Naive thymus-derived CD8-positive, alpha-beta T cell (primary cell): Measurements from ENCODE around the gene CORO7. TPM values are rescaled to one million over a fixed set of nuclear protein-coding genes. Genes with fewer than 3 reads are reported as not detected.
A peak's percentile ranks its signal among the peaks of the same experiment; 100 is the strongest.

ENCODE experiments used
- ATAC-seq, 2 donors: fragments of 150-1000 bp; cut with Tn5 transposase in 1 of 2; sonication (Bioruptor Pico), chemical (Tn5 transposase) in 1 of 2; 1 replicate in 1 of 2; 2 replicates in 1 of 2; pipeline ENCODE4 v1.10.0; 2021; ENCODE audit warnings: mild to moderate bottlenecking in 2 of 2, moderate library complexity in 2 of 2
- POLR2A ChIA-PET: fragments of 350-600 bp; sonication (Branson Sonifier 250); formaldehyde crosslinking; loops from one replicate; lab custom pipeline; 2021; ENCODE audit warnings: antibody characterized with exemption; lab: Charles Lee
- DNase-seq, 10 donors: peaks; one replicate each; pipeline versions ENCODE4 v3.0.0 to v3.0.0-alpha.2; 2020 to 2022
- H3K27ac Mint-ChIP-seq, 10 donors: one replicate each; pipeline ENCODE4 v1.8.0; 2020 to 2022; ENCODE audit warnings: mild to moderate bottlenecking in 10 of 10, mixed read lengths in 10 of 10, moderate library complexity in 4 of 10, inconsistent platforms in 1 of 10
- H3K27me3 Mint-ChIP-seq, 5 donors: one replicate each; pipeline ENCODE4 v1.8.0; 2021 to 2022; ENCODE audit warnings: mixed read lengths in 5 of 5
- H3K36me3 Mint-ChIP-seq, 3 donors: one replicate each; pipeline ENCODE4 v1.8.0; 2020 to 2022; ENCODE audit warnings: mixed read lengths in 3 of 3, mild to moderate bottlenecking in 2 of 3, inconsistent platforms in 1 of 3
- H3K4me1 Mint-ChIP-seq, 4 donors: one replicate each; pipeline ENCODE4 v1.8.0; 2021 to 2022; ENCODE audit warnings: mixed read lengths in 4 of 4
- H3K4me3 Mint-ChIP-seq, 10 donors: one replicate each; pipeline ENCODE4 v1.8.0; 2020 to 2022; ENCODE audit warnings: mild to moderate bottlenecking in 10 of 10, mixed read lengths in 10 of 10, moderate library complexity in 6 of 10, inconsistent platforms in 1 of 10
- H3K9me3 Mint-ChIP-seq, 9 donors: one replicate each; pipeline ENCODE4 v1.8.0; 2020 to 2022; ENCODE audit warnings: mixed read lengths in 9 of 9, mild to moderate bottlenecking in 3 of 9, inconsistent platforms in 1 of 9, moderate library complexity in 1 of 9
- polyA plus RNA-seq, 3 donors: library from polyadenylated mRNA; unstranded; fragments of 300-500 nt; fragmentation: Illumina TruSeq; gene quantifications; one replicate each; pipeline ENCODE4 v1.2.3, GENCODE V29; 2021
- total RNA-seq, 8 experiments: library from RNA in 2 of 8; stranded (reverse) in 2 of 8; gene quantifications; one replicate each; pipeline ENCODE4 v1.2.3 and lab custom pipeline; 2021 to 2026

The CORO7 gene
- total and polyA plus RNA-seq, 5 experiments from 2014 or later, result 44.6 to 169 (median 79.9) TPM

DNA sequence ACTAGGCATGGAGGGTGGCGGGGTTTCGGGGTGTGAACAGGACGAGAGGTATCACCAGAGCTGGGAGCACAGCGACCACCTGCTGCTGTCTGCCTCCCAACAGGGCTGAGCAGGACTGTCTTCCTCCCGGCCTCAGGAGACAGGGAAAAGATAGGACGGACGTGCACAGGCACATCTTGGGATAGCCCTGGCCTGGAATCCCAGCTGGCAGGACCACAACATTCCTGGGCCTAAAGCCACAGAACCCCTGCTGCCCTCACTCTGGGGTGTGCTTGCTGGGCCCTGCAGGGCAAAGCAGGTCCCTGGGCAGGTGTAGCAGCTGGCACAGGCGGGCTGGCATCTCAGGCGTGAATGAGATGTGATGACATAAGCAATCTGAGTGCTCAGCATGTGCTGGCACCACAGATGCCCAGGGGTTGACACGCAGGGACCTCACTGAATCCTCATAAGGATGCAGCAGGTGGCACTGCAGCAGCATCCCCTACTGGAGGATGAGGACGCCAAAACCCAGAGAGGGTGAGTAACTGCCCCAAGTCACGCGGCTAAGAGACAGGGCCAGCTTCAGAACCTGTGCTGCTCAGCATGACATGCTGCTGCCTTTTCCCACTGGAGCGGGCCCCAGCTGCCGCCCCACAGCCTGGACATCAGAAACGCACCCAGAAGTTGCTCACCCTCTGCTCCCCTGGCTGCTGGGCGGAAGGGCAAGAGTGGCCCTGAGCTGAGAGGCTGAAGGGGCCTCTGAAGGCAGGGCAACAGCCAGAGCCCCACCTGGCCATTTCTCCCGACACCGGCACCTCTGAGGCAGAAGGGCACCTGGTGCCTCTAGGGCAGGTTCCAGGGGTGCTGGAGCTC is 7.1 kb downstream of the CORO7 start:
- H3K36me3 Mint-ChIP-seq, result peaks cover 0 to 80% (median 26%) of the 10 kb centered on the region in 3 donors
- ATAC-seq (no peak), DNase-seq (peak in 3 of 10 donors; percentile 19 to 30 (median 22))
- H3K27ac Mint-ChIP-seq, result peak overlapping the region in 5 of 10 donors; percentile 21 to 76 (median 36)
- peaks cover 0 to 3% (median 0%) of the 10 kb centered on the region in 5 donors for H3K27me3 Mint-ChIP-seq
- POLR2A ChIA-PET, result interaction anchor here (0.7 to 0.9 kb wide), 2 partner anchors 16 to 58 kb away, joined by 3 read pairs; partner anchors contain the start of gene PAM16
- H3K4me3 Mint-ChIP-seq, result peak overlapping the region in 1 of 10 donors; percentile 20
- H3K9me3 Mint-ChIP-seq, result peaks cover 0 to 1% (median 0%) of the 10 kb centered on the region in 9 donors
- H3K4me1 Mint-ChIP-seq, result peaks cover 20 to 59% (median 31%) of the 10 kb centered on the region in 4 donors

DNA sequence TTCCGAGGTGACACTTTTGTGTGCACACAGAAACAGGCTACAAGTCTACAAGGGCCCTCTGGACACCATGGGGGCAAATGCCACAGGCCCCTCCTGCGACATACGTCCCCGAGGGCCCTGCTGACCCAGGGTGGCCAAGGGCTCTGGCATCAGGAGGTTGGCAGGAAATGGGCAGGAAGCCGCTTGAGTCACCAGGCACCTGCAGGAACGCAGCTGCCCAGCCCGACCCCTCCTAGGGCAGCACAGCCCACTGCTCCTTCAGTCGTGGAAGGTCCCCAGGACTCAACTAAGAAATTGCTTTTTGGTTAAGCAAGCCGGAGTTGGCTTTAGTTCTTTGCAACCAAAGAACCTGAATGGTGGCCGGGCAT is 8.1 kb downstream of the CORO7 start:
- Mint-ChIP-seq H3K4me1 (peaks cover 21 to 53% (median 25%) of the 10 kb centered on the region in 4 donors), H3K27ac (peak overlapping the region in 2 of 10 donors; percentile 53 to 76), H3K9me3 (no peaks in the 10 kb centered on the region), H3K36me3 (peaks cover 0 to 86% (median 27%) of the 10 kb centered on the region in 3 donors), H3K27me3 (peaks cover 0 to 3% (median 0%) of the 10 kb centered on the region in 5 donors), H3K4me3 (no peak overlapping the region)
- peak in 1 of 10 donors; percentile 0 for DNase-seq
- POLR2A ChIA-PET, result no interaction called here
- ATAC-seq, result no peak

DNA sequence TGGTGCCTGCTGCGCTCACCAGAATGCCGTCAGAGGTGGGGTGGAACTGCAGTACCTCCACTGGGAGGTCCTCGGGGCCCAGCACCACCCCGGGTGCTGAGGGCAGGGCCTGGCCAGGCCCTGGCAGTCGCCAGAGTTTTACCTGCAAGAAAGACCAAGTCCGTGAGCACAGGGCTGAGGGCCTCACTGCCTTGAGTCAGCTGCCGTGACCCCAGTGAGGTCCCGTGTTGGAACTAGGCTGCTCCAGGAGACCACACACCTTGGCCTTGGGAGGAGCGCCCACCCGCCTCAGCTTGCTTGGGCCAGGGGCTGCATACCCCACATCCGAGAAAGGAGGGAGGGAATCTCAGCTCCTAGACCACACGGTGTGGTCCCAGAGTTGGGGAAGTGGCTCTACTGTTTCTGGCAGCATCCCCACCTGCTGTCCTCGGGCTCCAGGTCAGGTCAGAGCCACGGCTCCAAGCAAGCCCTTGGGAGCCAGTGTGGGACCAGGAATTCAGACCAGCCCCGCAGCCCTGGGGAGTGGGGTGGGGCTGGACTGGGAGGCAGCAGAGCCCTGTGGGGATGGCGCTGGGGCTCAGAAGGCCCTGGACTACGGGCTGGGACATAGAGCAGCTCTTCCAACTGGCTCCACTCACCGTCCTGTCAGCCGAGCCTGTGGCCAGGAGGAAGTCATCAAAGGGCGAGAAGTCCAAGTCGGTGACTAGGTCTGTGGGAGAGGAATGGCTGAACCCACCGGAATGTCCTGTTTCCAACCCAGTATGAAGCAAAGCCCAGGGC is 8.7 kb downstream of the CORO7 start:
- Mint-ChIP-seq H3K4me1 (peaks cover 21 to 51% (median 24%) of the 10 kb centered on the region in 4 donors), H3K27me3 (peaks cover 0 to 3% (median 0%) of the 10 kb centered on the region in 5 donors), H3K4me3 (peak overlapping the region in 1 of 10 donors; percentile 48), H3K36me3 (peaks cover 0 to 85% (median 27%) of the 10 kb centered on the region in 3 donors), H3K9me3 (no peaks in the 10 kb centered on the region), H3K27ac (peak overlapping the region in 2 of 10 donors; percentile 53 to 97)
- POLR2A ChIA-PET, result no interaction called here
- DNase-seq, result peak in 1 of 10 donors; percentile 3
- no peak for ATAC-seq

GRCh38 chr16:4404967-4405696 is 11.3 kb downstream of the CORO7 start:
- H3K27me3 Mint-ChIP-seq, result peaks cover 0 to 3% (median 0%) of the 10 kb centered on the region in 5 donors
- H3K27ac Mint-ChIP-seq, result peak overlapping the region in 4 of 10 donors; percentile 69 to 97 (median 88)
- H3K4me3 Mint-ChIP-seq, result peak overlapping the region in 5 of 10 donors; percentile 8 to 81 (median 54)
- ATAC-seq, result peak in 1 of 2 donors; percentile 2
- peaks cover 10 to 52% (median 21%) of the 10 kb centered on the region in 4 donors for H3K4me1 Mint-ChIP-seq
- H3K36me3 Mint-ChIP-seq, result peaks cover 0 to 83% (median 17%) of the 10 kb centered on the region in 3 donors
- no peaks in the 10 kb centered on the region for H3K9me3 Mint-ChIP-seq
- POLR2A ChIA-PET, result interaction anchor here (1.2 to 2.0 kb wide), 2 partner anchors 10 kb away, joined by 4 to 10 read pairs; no protein-coding TSS in a partner anchor
- peak in 5 of 10 donors; percentile 18 to 54 (median 25) for DNase-seq

- DNase-seq, result peak in 7 of 10 donors; percentile 30 to 64 (median 51)
- H3K4me1 Mint-ChIP-seq, result peaks cover 16 to 51% (median 26%) of the 10 kb centered on the region in 4 donors
- POLR2A ChIA-PET, result interaction anchor here (0.8 to 2.0 kb wide), 2 partner anchors 10 to 25 kb away, joined by 5 to 10 read pairs; no protein-coding TSS in a partner anchor
- H3K27ac Mint-ChIP-seq, result peak overlapping the region; percentile 22 to 97 (median 67)
- peak; percentile 9 to 40 for ATAC-seq
- peaks cover 0 to 83% (median 17%) of the 10 kb centered on the region in 3 donors for H3K36me3 Mint-ChIP-seq
- H3K27me3 Mint-ChIP-seq, result peaks cover 0 to 3% (median 0%) of the 10 kb centered on the region in 5 donors
- peak overlapping the region in 4 of 10 donors; percentile 40 to 81 (median 56) for H3K4me3 Mint-ChIP-seq
- no peaks in the 10 kb centered on the region for H3K9me3 Mint-ChIP-seq
These were observed 12.0 kb downstream of the CORO7 start for GRCh38 chr16:4404247-4404966.

- Mint-ChIP-seq H3K27me3 (peaks cover 0 to 3% (median 0%) of the 10 kb centered on the region in 5 donors), H3K36me3 (peaks cover 0 to 83% (median 17%) of the 10 kb centered on the region in 3 donors), H3K27ac (peak overlapping the region in 5 of 10 donors; percentile 41 to 97 (median 61)), H3K9me3 (no peaks in the 10 kb centered on the region), H3K4me1 (peaks cover 19 to 47% (median 30%) of the 10 kb centered on the region in 4 donors), H3K4me3 (peak overlapping the region in 3 of 10 donors; percentile 24 to 41 (median 33))
- ATAC-seq (peak; percentile 0 to 4), DNase-seq (peak in 3 of 10 donors; percentile 15 to 23 (median 21))
- POLR2A ChIA-PET, result interaction anchor here (0.6 to 2.7 kb wide), 4 partner anchors 10 to 122 kb away, joined by 4 to 12 read pairs (median 6); partner anchors contain the start of gene CORO7
These were observed 13.1 kb downstream of the CORO7 start for GRCh38 chr16:4403133-4403949.

DNA sequence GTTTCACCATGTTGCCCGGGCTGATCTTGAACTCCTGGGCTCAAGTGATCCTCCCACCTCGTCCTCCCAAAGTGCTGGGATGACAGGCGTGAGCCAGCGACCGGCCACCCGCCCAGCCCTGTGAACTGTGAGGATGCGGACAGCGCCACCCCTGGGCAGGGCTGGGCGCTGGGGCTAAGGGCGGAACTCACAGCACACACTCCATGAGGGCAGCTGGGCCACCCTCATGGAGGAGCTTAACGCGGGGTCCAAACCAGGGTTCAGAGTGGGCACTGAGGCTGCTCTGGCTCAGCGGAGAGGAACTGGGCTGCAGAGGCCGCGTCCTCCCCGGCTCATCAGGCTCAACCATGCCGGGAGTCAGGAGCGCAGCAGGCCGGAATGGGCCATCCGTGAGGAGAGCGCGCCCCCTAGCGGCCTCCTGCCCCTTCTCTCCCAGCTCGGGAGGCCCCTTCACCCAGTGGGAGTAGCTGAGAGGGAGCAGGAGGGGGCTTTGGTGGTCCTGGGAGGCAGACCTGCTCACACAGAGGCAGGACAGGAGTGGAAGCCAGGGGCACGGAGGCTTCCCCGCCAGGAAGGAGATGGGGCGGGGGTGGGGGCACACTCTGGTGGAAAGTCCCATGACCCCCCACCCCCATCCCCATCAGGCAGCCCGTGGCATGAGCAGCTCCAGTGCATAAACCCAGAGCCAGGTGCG is 13.8 kb downstream of the CORO7 start:
- H3K27ac Mint-ChIP-seq, result peak overlapping the region in 2 of 10 donors; percentile 91 to 97
- H3K9me3 Mint-ChIP-seq, result no peaks in the 10 kb centered on the region
- peaks cover 0 to 84% (median 17%) of the 10 kb centered on the region in 3 donors for H3K36me3 Mint-ChIP-seq
- peak; percentile 38 to 67 for ATAC-seq
- peak; percentile 39 to 82 (median 66) for DNase-seq
- peak overlapping the region in 3 of 10 donors; percentile 31 to 41 (median 33) for H3K4me3 Mint-ChIP-seq
- H3K4me1 Mint-ChIP-seq, result peaks cover 19 to 46% (median 30%) of the 10 kb centered on the region in 4 donors
- POLR2A ChIA-PET, result interaction anchor here (0.6 to 2.7 kb wide), 7 partner anchors 11 to 121 kb away, joined by 3 to 12 read pairs (median 4); partner anchors contain the start of gene CORO7
- H3K27me3 Mint-ChIP-seq, result peaks cover 0 to 3% (median 0%) of the 10 kb centered on the region in 5 donors

GRCh38 chr16:4401510-4401909 is 14.9 kb downstream of the CORO7 start:
- Mint-ChIP-seq H3K4me1 (peaks cover 19 to 48% (median 30%) of the 10 kb centered on the region in 4 donors), H3K4me3 (peak overlapping the region in 5 of 10 donors; percentile 0 to 79 (median 49)), H3K27me3 (peaks cover 0 to 3% (median 0%) of the 10 kb centered on the region in 5 donors), H3K36me3 (peaks cover 0 to 82% (median 13%) of the 10 kb centered on the region in 3 donors), H3K9me3 (no peaks in the 10 kb centered on the region), H3K27ac (peak overlapping the region in 5 of 10 donors; percentile 40 to 97 (median 76))
- POLR2A ChIA-PET, result interaction anchor here (0.6 to 2.7 kb wide), 4 partner anchors 10 to 1308 kb away, joined by 3 to 12 read pairs (median 3); partner anchors contain the start of gene CORO7
- ATAC-seq, result no peak
- DNase-seq, result peak in 3 of 10 donors; percentile 5 to 28 (median 17)

- DNase-seq (peak in 2 of 10 donors; percentile 18 to 38), ATAC-seq (no peak)
- Mint-ChIP-seq H3K27me3 (peaks cover 0 to 3% (median 0%) of the 10 kb centered on the region in 5 donors), H3K27ac (peak overlapping the region in 4 of 10 donors; percentile 61 to 97 (median 84)), H3K4me3 (peak overlapping the region in 5 of 10 donors; percentile 0 to 61 (median 49)), H3K9me3 (no peaks in the 10 kb centered on the region), H3K36me3 (peaks cover 0 to 82% (median 9%) of the 10 kb centered on the region in 3 donors), H3K4me1 (peaks cover 19 to 48% (median 30%) of the 10 kb centered on the region in 4 donors)
- POLR2A ChIA-PET, result interaction anchor here (0.6 to 2.7 kb wide), 3 partner anchors 15 to 1307 kb away, joined by 3 to 12 read pairs (median 3); partner anchors contain the start of gene CORO7
These were observed 15.3 kb downstream of the CORO7 start for GRCh38 chr16:4401094-4401501.
